ENCODE measurements around the gene AGMO.
"Not testable (repeated sequence)": the region's sequence is repeated elsewhere in the genome, so short reads cannot be mapped to it uniquely, and the experiment has no call there.

The AGMO gene

DNA sequence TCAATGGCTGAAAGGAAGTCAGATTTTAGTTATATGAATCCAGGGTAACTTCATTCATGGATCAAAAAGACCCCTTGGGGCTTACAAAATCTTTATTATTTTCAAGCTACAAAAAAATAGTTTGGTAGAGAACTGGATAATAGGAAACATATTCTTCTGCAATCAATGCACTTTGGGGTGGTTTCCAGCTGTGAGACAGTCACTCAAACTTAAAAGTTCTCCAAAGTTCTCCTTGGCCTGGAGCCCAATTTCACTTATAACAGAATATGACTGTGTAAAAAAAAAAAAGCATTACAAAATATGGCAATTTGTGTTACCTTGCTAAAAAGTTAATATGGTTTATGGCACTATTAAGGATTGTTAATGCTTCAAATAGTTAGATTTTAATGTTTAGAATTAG lies 255.5 kb downstream of the AGMO start:
- DNase-seq: no peak

DNA sequence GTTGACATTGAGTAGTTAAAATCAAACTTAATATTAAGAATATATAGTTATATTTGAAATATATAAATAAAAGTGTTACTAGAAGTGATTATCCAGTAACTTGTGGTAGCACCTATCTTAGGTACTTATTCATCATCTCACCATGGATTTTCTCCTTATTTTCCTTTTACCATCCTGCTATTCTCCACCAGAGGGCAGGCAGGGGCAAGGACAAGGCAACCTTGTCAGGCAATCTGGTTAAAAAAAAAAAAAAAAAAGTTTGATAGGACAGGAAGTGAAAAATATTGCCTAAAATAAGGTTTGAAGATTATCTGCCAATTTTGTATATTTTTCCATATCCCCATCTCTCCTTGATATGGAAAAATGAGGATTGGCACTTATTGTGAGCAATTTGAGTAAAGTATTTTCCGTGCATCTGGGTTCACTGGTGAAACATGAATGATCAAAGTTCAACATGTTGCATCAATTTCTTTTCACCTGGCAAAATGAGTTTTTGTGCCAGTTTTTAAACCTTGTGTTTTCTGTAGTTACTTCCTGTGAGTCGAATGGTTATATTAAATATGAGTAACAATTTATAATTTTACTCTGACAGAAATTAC lies 256.7 kb downstream of the AGMO start:
- no peak for DNase-seq

DNA sequence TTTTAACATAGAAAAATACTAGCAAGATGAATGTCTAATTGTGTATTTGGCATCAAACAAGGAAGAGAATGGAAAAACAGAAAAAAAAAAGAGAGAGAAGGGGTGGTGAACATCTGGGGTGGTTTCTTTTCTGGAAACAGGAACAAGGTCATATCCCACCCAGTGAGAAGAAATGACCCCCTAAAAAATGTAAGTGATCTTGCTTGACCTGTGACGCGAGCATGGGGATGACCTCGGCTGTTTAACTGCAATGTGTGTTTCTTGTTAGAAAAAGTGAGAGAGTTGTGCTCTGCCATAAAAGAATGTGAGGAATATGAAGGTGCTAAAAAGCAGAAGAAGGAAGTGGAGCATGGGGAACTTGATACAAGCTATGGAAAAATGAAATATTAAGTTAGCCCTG lies 258.5 kb downstream of the AGMO start:
- DNase-seq: no peak

DNA sequence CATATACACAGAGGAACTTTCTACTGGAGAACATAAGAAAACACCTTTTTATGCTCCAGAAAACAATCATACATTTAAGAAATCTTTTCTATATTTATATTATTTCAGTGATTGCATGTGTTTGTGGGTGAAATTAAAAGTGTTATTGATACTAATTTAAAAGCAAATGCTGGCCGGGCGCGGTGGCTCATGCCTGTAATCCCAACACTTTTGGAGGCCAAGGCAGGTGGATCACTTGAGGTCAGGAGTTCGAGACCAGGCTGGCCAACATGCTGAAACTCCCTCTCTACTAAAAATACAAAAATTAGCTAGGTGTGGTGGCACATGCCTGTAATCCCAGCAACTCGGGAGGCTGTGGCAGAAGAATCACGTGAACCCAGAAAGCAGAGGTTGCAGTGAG lies 260.8 kb downstream of the AGMO start:
- DNase-seq: not testable (repeated sequence)

DNA sequence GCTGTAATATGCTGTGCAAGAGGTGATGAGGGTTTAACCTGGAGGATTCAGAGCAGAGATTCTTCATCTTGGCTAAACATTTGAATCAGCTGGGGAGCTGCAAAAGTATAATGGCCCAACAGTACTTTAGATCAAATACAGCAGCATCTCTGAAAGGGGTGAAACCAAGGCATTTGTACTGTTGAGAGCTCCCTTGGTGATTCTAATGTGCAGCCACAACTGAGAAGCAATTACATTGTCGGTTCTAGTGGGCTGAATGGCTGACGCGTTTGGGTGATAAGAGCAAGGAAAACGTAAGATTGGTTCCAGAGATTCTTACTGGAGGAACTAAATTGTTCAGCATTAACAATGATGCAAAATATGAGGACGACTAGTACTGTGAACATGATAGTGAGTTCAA lies 269.7 kb downstream of the AGMO start:
- no peak for DNase-seq

DNA sequence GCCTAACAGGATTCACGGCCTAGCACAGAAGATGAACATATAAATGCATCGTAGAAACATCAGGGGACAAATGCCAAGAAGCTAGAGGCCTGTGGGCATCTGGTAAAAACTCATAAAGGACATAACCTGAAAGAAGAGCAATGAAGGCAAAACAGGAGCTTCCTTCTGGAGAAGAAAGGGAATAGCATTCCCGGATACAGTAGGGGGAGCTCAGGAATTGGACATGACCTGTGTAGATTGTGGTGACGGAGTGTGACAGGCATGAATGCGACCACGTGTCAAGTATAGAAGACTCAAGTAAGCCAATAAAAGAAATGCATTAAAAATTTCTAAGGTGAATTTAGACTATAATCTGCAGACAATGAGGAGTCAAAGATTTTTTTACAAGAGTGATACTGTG lies 270.1 kb downstream of the AGMO start:
- DNase-seq: no peak

DNA sequence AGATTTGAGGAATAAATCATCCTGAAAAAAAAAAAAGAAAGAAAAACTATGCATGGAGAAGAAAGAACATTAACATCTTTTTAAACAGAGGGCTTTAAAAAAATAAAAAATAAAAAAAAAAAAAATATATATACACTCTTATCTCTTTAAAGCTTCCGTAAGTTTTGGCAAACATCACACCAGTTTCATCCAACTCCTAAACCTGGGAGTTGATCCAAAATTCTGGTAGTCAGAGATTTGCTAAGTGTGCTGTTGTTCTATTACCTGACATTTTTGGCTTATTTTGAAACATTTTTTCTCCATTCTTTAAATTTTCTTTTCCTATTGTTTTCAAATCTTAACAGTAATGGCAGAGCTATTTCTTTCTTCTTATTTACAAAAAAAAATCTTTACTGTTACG lies 273.1 kb downstream of the AGMO start:
- no peak for DNase-seq

DNA sequence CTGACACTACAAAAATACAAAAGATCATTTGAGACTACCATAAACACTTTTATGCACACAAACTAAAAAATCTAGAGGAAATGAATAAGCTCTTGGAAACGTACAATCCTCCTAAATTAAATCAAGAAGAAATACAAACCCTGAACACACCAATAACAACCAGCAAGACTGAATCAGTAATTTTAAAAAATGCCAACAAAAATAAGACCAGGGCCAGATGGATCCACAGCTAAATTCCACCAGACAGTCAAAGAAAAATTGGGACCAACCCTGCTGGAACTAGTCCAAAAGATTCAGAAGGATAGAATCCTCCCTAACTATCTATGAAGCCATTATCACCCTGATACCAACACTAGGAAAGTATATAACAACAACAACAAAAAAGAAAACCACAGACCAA lies 277.4 kb downstream of the AGMO start:
- no peak for DNase-seq

DNA sequence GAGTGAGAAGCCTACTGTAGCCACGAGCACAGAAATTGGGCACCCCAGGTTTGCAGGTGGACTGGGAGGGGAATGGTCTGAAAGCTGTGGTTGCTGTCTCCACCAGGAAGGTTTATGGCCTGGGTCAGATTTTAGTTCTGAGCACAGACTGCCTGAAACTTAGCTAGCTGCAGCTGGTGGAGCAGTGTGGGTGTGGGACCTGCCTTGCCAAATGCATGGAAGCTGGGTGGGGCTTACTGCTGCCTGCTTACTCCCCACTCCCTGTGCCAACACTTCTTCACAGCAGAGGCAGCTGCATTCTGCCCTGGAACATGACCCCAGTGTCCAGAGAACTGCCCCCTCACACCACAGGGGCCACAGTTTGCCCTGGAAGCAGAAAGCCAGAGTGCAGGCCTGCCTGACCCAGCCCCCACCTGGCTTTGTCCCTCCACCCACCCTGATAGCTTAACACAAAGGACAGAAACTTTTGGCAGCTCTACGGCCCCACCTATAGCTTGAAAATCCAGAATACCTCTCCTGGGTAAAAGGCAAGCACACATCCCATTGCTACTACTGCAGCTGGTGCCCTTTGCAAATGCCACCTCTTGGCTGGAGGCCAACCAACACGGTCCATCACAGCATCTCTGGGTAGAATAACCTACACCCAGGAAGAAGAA lies 281.6 kb downstream of the AGMO start:
- no peak for DNase-seq

DNA sequence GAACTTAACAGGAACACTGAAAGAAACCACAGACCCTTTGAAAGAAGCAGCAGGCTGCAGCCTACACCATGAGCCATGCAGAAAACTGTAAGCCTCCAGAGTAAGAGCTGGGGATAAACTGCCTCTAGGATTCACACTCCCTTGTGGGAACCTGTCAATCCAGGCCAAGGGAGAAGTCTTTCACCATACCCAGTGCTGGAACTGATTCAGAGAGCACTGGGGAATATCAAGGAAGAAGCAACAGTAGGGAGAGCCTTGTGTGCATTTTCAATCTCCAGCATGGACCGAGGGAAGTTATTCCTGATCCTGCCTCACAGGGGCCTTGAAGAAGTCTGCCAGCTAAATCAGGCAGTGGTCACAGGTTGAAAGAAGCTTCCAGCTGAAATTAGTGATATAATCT lies 282.2 kb downstream of the AGMO start:
- DNase-seq: no peak

DNA sequence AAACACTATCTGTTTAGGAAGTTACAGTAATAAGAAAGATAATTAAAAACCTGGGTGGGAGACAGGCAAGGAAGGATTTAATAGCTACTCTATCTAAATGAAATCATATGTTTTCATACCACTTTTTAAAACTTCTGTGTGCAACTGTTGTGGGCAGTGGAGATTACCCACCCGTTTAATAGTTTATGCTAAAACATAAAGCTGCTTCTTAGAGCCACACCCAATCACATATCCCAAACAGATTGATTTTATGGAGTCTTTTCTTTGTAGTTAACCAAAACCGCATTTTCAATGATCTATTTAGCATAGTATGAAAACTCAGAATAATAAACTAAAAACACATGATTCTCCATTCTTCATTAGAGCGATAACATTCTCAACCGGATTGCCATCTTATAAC lies 304.1 kb downstream of the AGMO start:
- DNase-seq: no peak

DNA sequence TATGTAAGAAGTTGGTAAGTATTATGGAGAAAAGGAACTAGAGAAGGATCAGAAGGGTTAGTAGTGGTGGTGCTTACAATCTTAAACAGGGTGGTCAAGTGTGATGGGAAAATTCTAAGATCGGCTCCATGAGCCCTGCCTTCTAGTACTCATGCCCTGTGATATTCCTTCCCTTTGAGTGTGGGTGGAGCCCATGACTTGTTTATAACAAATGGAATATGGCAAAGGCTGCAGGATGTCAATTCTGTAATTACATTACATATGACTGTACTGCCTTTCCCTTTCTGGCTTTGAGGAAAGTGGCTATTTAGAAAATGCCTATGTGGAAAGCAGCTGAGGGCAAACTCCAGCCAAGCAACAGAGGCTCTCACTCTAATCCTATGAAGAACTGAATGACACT lies 309.6 kb downstream of the AGMO start:
- DNase-seq: no peak

DNA sequence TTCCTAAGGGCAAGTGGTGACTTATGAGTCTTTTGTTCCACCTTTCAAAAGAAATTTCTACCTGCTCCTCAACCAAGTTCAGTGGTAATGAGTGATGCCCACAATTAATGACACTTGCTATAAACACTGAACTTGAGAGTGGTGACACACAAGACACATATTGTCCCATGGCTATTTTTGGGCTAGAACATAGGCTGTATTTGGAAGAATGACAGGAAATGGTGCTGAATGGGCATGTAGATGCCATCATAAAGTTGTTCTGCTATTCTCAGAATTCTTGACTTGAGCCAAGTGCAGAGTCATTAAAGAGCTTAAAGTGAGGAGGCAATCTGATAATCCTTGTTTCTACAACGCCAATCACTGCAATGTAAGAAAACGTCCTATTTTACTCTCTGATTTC lies 313.3 kb downstream of the AGMO start:
- no peak for DNase-seq

DNA sequence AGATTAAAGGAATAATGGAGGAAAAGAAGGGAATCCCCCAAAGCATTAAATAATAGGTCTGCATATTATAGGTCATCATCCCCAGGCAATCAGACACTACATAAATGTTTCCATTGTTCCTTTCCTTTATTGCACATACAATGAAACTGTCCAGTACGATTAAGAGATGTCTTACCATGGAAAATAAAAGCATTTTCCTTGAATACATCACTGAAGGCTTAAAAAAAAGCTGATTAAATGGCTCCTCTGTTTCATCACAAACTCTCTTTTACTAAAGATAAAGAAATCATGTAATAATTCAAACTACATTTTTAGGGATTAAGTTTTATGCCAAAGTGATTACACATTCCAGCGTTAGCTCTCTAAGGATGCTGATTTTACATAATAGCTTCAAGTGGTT lies 316.0 kb downstream of the AGMO start:
- no peak for DNase-seq

DNA sequence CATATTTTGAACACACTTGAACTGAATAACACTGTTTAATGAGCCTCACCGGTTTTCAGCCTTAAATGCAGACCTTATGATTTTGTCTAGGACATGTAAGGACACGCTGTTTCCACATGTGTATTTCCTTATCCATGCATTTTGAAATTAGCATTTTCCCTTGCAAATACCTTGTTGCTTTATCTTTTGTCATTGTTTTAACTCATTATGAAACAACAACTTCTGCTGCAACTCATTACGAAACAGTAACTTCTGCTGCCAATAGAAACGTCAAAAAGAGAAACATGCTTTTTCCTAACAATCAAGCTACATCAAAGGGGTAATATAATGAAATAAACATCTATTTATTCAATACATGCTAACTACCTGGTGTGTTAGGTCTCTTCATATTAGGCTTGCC lies 322.0 kb downstream of the AGMO start:
- DNase-seq: no peak

DNA sequence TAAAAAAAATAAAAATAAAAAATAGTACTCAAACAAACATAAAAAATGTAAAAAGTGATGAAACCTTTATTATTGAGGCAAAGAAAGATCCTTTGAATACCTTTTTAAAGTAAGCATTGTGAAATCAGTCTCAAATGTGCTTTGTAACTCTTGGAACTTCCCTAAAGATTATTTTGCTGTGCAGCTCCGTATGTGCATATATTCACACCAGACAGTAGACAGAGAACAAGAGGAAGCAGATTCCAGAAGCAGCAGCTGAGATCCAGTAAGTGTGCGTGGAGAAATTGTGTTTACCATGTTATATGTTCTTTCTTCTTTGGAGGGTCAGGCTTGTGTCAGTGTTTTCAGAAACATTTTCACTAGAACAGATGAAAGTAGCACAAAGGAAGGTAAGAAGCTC lies 324.9 kb downstream of the AGMO start:
- DNase-seq: no peak

DNA sequence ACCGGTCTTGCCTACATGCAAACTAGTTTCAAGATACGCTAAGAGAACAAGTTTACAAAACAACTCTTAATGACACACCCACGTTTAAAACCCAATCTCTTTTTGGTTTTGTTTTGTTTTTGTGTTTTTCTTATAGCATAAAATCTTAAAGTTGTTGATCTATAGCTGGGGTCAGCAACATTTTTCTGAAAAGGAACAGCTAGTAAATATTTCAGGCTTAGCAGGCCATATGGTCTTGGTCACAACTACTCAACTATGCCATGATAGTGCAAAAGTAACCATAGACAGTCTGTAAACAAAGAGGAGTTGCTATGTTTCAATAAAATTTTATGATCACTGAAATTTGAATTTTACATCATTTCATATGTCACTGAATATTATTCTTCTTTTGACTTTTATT lies 327.4 kb downstream of the AGMO start:
- no peak for DNase-seq

DNA sequence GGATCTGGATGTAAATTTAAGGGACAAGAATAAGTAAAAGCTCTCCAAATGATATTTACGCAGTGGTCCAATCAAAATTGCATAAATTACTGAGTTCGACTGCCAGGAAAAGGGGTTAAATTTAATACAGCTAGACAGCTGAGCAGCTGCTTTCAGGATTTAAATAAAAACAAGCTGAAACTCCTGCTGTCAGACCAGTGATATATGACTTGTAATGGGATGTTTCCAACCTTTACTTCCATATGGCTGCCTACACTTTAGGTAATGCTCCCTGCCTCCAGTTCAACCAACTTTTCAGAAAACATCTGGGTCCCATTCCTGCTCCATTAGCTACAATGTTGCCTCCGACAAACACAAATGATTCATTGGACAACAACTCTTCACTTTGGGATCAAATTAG lies 333.0 kb downstream of the AGMO start:
- no peak for DNase-seq

DNA sequence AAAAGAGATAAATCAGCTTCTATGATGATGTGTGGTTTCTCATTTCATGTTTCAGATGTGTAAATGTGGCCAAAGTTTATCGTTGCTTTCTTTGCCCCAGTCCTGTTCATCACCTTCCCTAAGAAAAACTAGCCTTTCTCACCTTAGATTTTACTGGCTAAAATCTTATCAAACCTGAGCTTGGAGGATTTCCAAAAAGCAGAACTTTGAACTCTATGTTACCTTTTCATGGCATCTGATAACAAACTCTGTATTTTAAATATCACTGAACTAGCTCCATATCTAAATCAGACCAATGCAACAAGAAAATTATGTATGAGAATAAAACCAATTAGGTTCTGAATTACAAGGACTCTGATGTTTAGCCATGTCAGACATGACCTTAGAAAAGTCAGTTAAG lies 335.8 kb downstream of the AGMO start:
- no peak for DNase-seq

DNA sequence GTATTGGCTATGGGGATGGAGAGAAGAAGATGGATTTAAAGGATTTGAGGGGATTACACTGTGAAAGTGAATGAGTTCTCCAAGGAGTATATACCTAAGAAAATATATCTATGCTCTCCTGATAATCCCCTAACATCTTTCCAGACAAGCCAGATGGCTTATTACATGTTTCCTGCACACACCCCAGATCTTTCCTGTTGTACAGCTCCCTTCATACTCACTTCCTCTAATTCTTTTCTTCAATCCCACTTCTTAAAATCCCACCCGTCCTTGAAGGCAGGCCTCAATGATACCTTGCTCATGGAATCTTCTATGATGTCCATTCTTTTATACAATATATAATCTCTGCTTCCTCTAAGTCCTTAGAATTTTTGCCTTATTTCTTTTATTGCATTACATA lies 342.1 kb downstream of the AGMO start:
- DNase-seq: no peak

DNA sequence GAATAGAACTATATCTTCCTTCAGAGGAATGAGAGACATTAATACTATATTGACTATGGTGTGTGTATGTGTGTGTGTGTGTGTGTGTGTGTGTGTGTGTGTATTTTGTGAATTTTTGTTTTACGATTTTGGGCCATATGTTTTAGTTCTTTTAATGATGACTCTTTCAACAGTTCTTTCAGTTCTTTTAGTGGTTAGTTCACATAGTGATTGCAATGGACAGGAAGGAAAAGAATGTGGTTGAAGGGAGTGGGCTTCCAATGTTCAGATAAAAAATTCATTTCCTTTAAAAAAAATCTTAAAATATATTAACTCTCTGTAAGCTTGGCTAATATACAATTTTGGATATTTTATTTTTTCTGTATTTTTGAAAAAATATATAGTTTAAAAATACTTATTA lies 343.6 kb downstream of the AGMO start:
- DNase-seq: no peak

DNA sequence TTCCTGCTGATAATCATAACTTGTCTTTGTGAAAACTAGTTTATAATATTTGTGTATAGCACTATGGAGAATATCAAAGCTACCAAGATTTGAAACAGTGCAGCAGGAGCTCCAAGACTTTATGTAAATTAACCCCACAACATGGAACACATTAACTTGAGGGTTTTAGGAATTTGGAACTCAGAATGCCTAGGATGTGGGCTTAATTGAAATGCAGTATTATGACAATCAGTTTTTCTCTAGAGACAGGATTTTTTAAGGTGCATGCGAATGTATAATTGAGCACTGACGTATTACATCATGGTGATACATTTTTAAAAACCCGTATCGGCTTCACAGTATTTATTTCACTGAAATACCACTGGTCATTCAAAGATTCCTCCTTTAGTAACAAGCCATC lies 346.2 kb downstream of the AGMO start:
- no peak for DNase-seq

DNA sequence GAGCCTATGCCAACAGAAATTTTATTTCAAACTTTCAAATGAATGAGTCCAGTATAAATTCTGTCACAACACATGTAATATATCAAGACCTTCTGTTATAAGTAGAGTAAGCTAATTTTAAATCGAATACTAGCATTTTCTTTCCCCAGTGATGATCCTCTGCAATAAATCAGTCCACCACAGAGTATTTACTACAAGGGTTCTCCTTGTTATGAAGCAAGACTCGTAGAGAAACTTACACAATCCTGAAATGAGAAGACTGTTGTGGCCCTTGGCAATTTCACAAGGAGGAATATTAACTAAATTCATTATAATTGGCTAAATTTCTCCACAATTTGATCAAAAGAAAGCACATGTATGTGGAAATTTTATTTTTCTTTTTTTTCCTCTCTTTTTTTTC lies 346.8 kb downstream of the AGMO start:
- no peak for DNase-seq

DNA sequence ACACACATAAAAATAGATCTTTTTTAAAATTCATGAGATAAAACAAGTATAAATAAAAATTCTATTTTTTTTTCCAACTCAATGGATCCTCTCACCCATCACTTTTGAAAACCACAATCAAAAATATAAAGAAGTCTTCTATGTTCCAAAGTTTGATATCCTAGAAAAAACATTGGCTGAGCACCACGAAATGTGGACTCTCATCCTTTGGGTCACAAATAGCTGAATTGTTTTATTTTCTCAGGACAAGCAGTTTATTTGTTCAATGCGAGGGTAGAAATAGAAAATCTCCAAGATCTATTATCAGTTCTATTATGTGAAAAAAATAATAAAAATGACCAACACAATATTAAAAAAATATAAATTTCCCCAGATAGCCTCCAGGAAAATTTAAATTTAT lies 348.7 kb downstream of the AGMO start:
- DNase-seq: no peak

DNA sequence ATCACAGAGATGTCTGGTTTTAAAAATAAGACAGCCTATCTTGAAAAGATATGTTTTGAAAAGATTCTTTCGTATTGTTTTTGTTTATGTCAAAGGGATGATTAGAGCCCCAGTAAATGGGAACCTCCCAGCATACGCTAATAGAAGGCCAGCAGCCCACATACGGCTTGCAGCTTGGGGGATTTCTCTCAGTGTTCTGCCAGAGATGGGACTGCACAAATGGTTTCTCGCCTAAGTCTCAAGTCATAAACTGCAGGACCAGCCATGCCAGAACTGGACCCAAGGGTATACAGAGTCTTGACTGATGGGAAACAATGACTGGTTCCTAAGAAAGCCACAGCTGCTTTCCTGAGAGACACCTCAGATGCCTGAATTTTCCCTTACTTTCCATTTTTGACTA lies 352.4 kb downstream of the AGMO start:
- DNase-seq: no peak

DNA sequence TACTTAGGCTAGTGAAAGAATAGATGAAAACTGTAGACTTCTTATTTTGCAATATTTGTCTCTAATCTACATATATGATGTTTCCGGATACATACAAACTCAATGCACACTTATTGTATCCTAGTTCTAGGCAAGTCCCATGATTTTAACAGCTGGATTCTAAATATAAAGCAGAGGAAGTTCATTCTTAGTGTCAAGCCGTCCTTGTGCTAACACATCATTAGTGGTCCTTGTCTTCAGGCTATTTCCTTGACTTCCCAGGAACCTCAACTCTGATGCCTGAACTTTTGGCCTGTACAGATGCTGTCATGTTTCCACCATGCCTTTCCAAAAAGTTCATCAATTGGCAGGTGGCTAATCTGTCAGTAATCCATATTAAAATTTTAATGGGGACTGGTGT lies 357.4 kb downstream of the AGMO start:
- no peak for DNase-seq
